ENCODE measurements around the gene MACROD2.

The MACROD2 gene

DNA sequence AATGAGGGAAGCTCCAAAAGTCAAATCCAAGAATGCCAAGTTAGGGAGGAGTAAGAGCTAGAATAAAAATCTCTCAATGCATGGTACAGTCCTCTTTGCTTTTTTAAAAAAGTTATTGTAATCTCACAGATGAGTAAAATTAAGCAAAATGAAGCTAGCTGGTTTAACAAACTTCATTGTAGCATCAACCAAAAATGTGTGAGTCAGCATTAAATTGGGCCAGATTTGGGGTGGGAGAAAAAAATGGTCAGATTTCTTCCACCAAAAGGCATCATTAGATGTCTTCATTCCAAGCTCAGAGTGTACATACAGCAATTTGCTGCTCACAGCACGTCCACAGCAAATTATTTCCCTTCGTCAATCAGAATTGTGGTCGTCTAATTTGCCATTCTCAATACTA is 783.6 kb downstream of the MACROD2 start:
- FAIRE-seq (no peak), DNase-seq (ENCODE audit: insufficient read length, low spot score) (no peak)
- TF ChIP-seq PAX5 (IDR thresholded peaks at IDR 0.05; ENCODE audit: insufficient read depth, low read length, severe bottlenecking) = no peak

DNA sequence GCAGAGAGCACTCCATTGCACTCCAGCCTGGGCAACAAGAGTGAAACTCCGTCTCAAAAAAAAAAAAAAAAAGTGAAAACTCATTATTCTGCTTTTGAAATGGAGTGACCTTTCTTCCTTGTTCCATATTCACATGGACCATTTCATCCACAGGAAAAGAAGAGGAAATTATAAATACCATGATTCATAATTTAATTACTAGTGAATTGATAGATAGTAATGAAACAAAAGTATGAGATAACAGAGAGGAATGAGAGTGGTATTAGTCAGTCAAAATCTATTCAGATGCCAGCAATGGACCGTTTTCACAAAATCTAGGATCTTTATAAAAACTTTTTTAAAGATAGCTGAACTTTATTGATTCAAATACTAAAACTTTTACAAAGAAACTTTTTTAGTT is 785.2 kb downstream of the MACROD2 start:
- FAIRE-seq (no peak), DNase-seq (ENCODE audit: insufficient read length, low spot score) (no peak)
- TF ChIP-seq PAX5 (IDR thresholded peaks at IDR 0.05; ENCODE audit: insufficient read depth, low read length, severe bottlenecking) (no peak), TAF1 (IDR thresholded peaks at IDR 0.05; ENCODE audit: low read depth, low read length) (no peak), POU2F2 (IDR thresholded peaks at IDR 0.05; ENCODE audit: low read depth, low read length) (no peak), POLR2A (IDR thresholded peaks at IDR 0.05; ENCODE audit: low read depth, low read length) (no peak), SPI1 (IDR thresholded peaks at IDR 0.05; ENCODE audit: low read depth, low read length) (no peak), POLR2AphosphoS5 (IDR thresholded peaks at IDR 0.05; ENCODE audit: low read depth, low read length) (no peak)

DNA sequence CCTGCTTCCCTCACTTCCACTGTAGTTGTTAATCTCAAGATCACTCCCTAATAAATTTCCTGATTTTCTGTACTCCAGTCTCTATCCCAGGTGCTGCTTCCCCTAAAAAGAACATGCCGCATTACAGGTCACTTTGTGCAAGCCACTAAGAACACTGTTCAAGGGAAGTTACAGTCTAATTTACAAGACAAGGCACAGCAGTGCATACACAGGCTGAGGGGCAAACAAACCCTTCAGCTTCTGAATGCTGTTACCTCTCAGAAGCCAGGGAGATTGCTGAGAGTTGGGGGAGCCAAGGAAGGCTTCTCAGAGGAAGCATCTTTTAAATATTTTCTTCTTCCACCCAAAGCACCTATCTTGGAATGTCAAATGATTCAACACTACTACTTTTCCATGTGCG is 787.4 kb downstream of the MACROD2 start:
- TF ChIP-seq TAF1 (IDR thresholded peaks at IDR 0.05; ENCODE audit: low read depth, low read length) = no peak
- TF ChIP-seq POU2F2 (IDR thresholded peaks at IDR 0.05; ENCODE audit: low read depth, low read length) = no peak
- TF ChIP-seq PAX5 (IDR thresholded peaks at IDR 0.05; ENCODE audit: insufficient read depth, low read length, severe bottlenecking) = no peak
- no peak for TF ChIP-seq POLR2AphosphoS5 (IDR thresholded peaks at IDR 0.05; ENCODE audit: low read depth, low read length)
- no peak for TF ChIP-seq POLR2A (IDR thresholded peaks at IDR 0.05; ENCODE audit: low read depth, low read length)
- no peak for TF ChIP-seq SPI1 (IDR thresholded peaks at IDR 0.05; ENCODE audit: low read depth, low read length)
- DNase-seq (ENCODE audit: insufficient read length, low spot score) = no peak
- no peak for FAIRE-seq

DNA sequence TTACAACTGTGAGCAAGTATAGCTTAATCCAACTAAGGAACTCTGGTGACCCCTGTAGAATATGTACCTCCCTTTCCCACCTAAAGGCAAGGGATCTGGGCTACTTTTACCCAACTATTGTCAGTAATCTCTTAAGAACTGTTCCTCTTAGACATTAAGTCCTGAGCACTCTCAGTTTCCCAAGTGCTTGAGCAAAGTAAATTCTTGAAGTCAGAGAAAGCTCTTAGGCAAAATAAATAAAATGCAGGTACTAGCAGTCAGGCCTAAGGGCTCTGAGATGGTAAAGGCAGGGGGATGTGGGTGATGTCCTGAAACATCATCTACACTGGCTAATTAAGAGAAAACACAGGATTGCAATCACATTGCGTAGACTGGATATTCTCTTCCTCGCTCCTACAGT is 788.5 kb downstream of the MACROD2 start:
- no peak for DNase-seq (ENCODE audit: insufficient read length, low spot score)

DNA sequence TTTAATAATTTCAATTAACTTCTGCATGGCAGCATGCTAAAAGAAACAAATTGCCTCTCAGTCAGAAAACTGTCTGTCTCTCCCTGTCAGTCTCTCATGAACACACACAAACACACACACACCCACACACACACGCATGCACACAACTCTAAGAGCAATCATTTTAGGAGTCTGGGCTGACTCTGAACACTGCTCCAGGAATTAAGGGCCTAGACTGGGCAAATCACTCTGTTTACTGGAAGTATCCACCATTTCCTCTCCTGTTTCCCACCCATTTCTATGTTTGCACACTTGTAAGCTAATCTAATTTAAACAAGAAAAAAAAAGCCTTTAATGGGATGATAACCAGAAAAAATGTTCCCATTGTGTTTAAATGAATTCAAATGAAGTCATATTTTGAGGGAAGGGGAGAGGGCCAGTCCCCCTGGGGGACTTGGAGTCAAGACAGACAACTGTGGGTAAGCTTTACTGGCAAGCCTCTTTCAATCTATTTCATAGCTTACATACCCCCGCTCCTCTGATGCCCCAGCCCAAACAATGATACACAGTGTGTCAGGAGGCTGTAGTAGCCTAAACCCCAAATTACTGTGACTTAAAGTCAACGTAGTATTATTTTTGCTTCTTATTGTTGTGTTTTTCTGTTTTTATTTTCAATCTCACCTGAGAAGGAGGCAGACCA is 789.9 kb downstream of the MACROD2 start:
- DNase-seq (ENCODE audit: insufficient read length, low spot score) = no peak
- TF ChIP-seq TAF1 (IDR thresholded peaks at IDR 0.05; ENCODE audit: low read depth, low read length) (no peak), SPI1 (IDR thresholded peaks at IDR 0.05; ENCODE audit: low read depth, low read length) (no peak), POLR2A (IDR thresholded peaks at IDR 0.05; ENCODE audit: low read depth, low read length) (no peak), POU2F2 (IDR thresholded peaks at IDR 0.05; ENCODE audit: low read depth, low read length) (no peak), POLR2AphosphoS5 (IDR thresholded peaks at IDR 0.05; ENCODE audit: low read depth, low read length) (no peak), PAX5 (IDR thresholded peaks at IDR 0.05; ENCODE audit: insufficient read depth, low read length, severe bottlenecking) (no peak)
- no peak for FAIRE-seq

More for the DNA sequence above, 788.5 kb downstream of the MACROD2 start:
- TF ChIP-seq SPI1 (IDR thresholded peaks at IDR 0.05; ENCODE audit: low read depth, low read length) = no peak
- no peak for TF ChIP-seq POLR2AphosphoS5 (IDR thresholded peaks at IDR 0.05; ENCODE audit: low read depth, low read length)
- no peak for TF ChIP-seq POLR2A (IDR thresholded peaks at IDR 0.05; ENCODE audit: low read depth, low read length)
- no peak for TF ChIP-seq POU2F2 (IDR thresholded peaks at IDR 0.05; ENCODE audit: low read depth, low read length)
- TF ChIP-seq TAF1 (IDR thresholded peaks at IDR 0.05; ENCODE audit: low read depth, low read length) = no peak
- TF ChIP-seq PAX5 (IDR thresholded peaks at IDR 0.05; ENCODE audit: insufficient read depth, low read length, severe bottlenecking) = no peak
- no peak for FAIRE-seq

DNA sequence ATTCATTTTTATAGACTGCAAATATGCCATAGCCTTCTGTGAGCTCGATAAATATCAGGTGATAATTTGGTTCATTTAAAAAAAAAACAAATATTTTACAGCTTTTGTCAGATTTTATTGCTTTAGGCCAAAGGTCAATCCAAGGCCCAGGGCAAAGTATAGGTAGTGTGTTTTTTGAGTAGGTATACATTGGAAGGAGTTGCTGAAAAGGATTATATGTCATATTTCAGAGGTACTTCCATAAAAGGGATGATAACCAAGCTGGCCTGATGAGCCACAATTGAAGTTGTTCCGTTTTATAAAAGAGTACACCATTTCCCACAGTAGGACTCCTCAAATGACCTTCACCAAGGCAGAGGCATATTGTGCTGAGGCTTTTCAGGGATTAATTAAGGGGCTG is 794.9 kb downstream of the MACROD2 start:
- TF ChIP-seq PAX5 (IDR thresholded peaks at IDR 0.05; ENCODE audit: insufficient read depth, low read length, severe bottlenecking) (no peak), SPI1 (IDR thresholded peaks at IDR 0.05; ENCODE audit: low read depth, low read length) (no peak), POLR2AphosphoS5 (IDR thresholded peaks at IDR 0.05; ENCODE audit: low read depth, low read length) (no peak), TAF1 (IDR thresholded peaks at IDR 0.05; ENCODE audit: low read depth, low read length) (no peak), POLR2A (IDR thresholded peaks at IDR 0.05; ENCODE audit: low read depth, low read length) (no peak), POU2F2 (IDR thresholded peaks at IDR 0.05; ENCODE audit: low read depth, low read length) (no peak)
- no peak for FAIRE-seq
- DNase-seq (ENCODE audit: insufficient read length, low spot score) = no peak

DNA sequence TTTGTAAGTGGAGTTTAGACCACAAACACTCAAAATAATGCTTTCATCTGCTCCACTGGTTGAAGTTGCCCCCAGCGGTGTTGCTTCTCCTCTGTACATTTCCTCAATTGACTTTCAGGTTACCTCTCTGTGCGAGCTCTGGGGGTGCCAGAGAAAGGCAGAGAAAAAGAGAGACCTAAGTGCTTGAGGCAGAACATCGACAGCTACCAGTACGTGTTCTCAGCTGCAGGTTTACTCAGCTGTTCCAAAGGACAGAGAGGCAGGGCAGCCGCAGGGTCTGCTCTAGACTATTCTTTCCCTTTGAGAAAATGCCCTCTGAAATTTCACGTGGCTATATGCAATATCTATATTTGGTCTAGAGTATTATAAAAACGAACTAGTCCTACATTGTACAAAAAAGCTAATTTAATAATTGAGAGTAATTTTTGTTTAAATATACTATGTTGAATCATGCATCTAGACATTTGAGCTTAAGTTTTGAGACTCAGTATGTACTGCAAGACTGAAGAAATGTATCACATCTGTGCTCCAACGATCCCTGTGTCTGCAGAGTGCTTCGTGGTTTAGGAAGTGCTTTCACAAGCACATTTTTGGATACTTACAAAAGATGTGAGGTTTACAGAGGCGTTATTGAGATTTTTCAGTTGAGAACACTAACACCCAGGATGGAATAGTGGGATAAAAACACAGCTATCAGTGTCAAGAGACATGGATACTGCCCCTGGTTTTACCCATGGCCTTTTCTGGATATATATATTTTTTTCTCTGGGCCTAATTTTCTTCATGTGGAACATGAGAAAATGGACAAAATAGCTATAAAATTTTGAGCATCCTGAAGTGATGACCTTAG is 795.7 kb downstream of the MACROD2 start:
- TF ChIP-seq PAX5 (IDR thresholded peaks at IDR 0.05; ENCODE audit: insufficient read depth, low read length, severe bottlenecking) (no peak), POLR2A (IDR thresholded peaks at IDR 0.05; ENCODE audit: low read depth, low read length) (no peak), TAF1 (IDR thresholded peaks at IDR 0.05; ENCODE audit: low read depth, low read length) (no peak), POLR2AphosphoS5 (IDR thresholded peaks at IDR 0.05; ENCODE audit: low read depth, low read length) (no peak), POU2F2 (IDR thresholded peaks at IDR 0.05; ENCODE audit: low read depth, low read length) (no peak), SPI1 (IDR thresholded peaks at IDR 0.05; ENCODE audit: low read depth, low read length) (no peak)
- FAIRE-seq (no peak), DNase-seq (ENCODE audit: insufficient read length, low spot score) (no peak)

DNA sequence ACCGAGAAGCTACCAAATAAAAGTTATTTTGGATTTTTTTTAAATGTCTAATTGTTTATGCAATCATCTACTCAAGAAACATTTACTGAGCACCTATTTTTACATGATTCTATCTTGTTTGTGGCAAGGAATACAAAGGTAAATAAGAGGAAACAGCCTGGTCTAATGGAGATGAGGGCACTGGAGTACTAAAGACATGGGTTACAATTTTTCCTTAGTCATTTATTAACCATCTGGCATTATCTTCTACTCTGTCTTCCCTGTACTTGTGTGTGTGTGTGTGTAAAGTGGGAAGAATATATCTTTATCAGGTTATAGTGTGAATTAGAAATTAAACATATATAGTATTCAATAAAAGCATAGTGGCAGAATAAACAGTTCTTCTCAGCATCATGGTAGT is 797.6 kb downstream of the MACROD2 start:
- TF ChIP-seq POLR2AphosphoS5 (IDR thresholded peaks at IDR 0.05; ENCODE audit: low read depth, low read length) (no peak), PAX5 (IDR thresholded peaks at IDR 0.05; ENCODE audit: insufficient read depth, low read length, severe bottlenecking) (no peak), TAF1 (IDR thresholded peaks at IDR 0.05; ENCODE audit: low read depth, low read length) (no peak), SPI1 (IDR thresholded peaks at IDR 0.05; ENCODE audit: low read depth, low read length) (no peak), POU2F2 (IDR thresholded peaks at IDR 0.05; ENCODE audit: low read depth, low read length) (no peak), POLR2A (IDR thresholded peaks at IDR 0.05; ENCODE audit: low read depth, low read length) (no peak)
- FAIRE-seq = no peak
- no peak for DNase-seq (ENCODE audit: insufficient read length, low spot score)

DNA sequence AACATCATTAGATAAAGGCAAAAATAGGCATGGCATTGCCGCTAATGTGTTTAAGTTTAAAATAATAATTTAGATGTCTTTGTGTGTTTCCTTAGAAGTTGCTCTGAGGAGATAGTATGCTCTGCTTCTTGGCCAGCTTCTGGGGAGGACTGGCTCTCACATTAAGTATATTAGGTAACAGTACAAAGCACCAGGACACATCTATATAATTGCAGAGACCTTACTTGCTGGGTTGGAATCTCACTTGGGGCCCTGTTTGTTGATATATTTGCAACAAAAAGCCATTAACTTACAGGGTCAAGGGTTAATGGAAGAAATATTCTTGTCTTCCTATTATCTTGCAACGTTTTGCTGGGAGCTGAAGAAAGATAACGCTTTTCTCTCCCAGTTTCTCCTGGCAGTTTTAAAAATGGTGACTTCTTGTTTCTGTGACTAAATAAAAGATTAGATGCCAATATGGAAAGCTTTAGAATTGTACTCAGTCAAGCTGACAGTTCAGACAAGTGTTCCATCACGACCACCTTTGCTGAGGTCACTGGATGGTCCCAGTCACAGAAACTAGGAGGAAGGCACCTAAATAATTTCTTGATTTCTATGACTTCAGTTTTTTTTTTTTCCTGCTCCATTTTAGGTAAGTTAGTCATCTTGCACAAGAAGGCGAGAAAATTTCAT is 804.4 kb downstream of the MACROD2 start:
- FAIRE-seq (no peak), DNase-seq (ENCODE audit: insufficient read length, low spot score) (no peak)
- TF ChIP-seq POLR2A (IDR thresholded peaks at IDR 0.05; ENCODE audit: low read depth, low read length) (no peak), POU2F2 (IDR thresholded peaks at IDR 0.05; ENCODE audit: low read depth, low read length) (no peak), PAX5 (IDR thresholded peaks at IDR 0.05; ENCODE audit: insufficient read depth, low read length, severe bottlenecking) (no peak), POLR2AphosphoS5 (IDR thresholded peaks at IDR 0.05; ENCODE audit: low read depth, low read length) (no peak), SPI1 (IDR thresholded peaks at IDR 0.05; ENCODE audit: low read depth, low read length) (no peak), TAF1 (IDR thresholded peaks at IDR 0.05; ENCODE audit: low read depth, low read length) (no peak)
